GM12865 (cell line): ENCODE results near the gene AMOTL2.

ENCODE experiments used
- DNase-seq: peaks from one replicate; pipeline ENCODE4 v3.0.0; 2010; ENCODE audit warnings: low read depth
- H3K4me3 ChIP-seq: 2 replicates; pipeline ENCODE4 v1.5.1; 2011; ENCODE audit warnings: mild to moderate bottlenecking, low read depth, low read length, control low read depth
- CTCF ChIP-seq: IDR thresholded peaks from 2 replicates; pipeline ENCODE4 v1.5.1; 2011; ENCODE audit warnings: low read length, control low read depth, low read depth, inconsistent platforms; ENCODE audit not compliant: insufficient read depth; ENCODE audit errors: missing control alignments

Gene AMOTL2

GRCh38 chr3:134334901-134335280 is 39.4 kb downstream of the AMOTL2 start:
- no peak overlapping the region for H3K4me3 ChIP-seq
- no peak for TF ChIP-seq CTCF
- no peak for DNase-seq

GRCh38 chr3:134334231-134334900 is 39.9 kb downstream of the AMOTL2 start:
- no peak for DNase-seq
- no peak for TF ChIP-seq CTCF
- no peak overlapping the region for H3K4me3 ChIP-seq

GRCh38 chr3:134333522-134334181 is 40.6 kb downstream of the AMOTL2 start:
- no peak overlapping the region for H3K4me3 ChIP-seq
- DNase-seq: no peak
- no peak for TF ChIP-seq CTCF

GRCh38 chr3:134332344-134332743 is 41.9 kb downstream of the AMOTL2 start:
- no peak for DNase-seq
- no peak overlapping the region for H3K4me3 ChIP-seq
- TF ChIP-seq CTCF: no peak

- no peak for DNase-seq
- TF ChIP-seq CTCF: no peak
- no peak overlapping the region for H3K4me3 ChIP-seq
Observed at GRCh38 chr3:134331811-134332199, 42.4 kb downstream of the AMOTL2 start.

DNA sequence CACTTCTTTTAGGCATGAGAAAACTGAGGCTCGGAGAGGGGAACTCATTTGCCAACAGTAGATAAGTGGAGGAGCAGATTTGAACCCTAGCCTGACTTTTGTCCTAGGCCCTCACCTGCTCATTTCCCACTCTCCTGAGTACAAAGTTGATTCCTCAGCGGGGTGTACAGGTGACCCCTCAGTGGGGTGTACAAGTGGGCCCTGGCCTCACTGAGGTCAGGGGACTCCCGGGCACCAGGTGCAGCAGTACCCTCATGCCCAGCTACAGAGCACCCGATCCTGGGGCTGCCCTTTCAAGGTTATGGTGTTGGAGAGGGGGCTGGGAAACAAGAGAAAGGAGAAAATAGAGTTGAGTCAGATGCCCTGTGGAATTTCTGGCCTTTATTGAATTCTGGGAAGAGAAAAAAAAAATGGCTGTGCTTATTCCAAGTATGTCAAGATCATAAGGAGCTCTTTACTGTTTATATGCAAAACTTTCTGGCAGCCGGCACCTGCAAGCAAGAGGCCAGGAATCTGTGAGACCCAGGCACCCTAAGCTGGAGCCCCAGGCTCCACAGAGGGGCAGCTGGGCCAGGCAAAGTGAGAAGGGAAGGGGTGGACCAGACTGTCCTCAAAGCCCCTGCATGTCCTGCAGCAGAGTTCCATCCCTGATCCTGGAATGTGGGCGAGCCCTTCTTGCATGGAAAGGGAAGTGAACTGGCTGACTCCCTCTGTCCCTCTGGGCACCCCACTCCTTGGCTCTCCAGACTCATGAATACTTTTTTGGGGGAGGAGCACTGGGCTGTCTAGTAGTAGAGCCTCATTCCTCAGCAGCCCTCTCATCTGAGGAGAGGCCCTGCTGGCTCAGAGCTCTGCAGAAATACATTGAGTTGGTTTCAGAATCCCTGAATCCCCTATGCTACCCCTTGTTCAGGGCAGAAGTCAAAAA is 43.1 kb downstream of the AMOTL2 start:
- H3K4me3 ChIP-seq: no peak overlapping the region
- no peak for TF ChIP-seq CTCF
- no peak for DNase-seq
